Myometrial cell (primary cell): ENCODE data around the gene C2orf80. TPM values are rescaled to one million over a fixed set of nuclear protein-coding genes. Genes with fewer than 3 reads are reported as not detected.

Experiments
- total RNA-seq: library from RNA; depleted of rRNA; stranded (reverse); fragments of >200 nt; gene quantifications from 2 replicates; pipeline ENCODE4 v1.2.3, GENCODE V29; 2015

C2orf80 gene
- total RNA-seq: not detected in 2 replicates

GRCh38 chr2:208189810-208190503, at the start of gene C2orf80:
Gene C2orf80 (minus strand): TSS chr2:208190030. CDS start chr2:208186986, 3,044 bp downstream.

GRCh38 chr2:208163489-208163888, 26.3 kb downstream of the C2orf80 start, which contains the start of gene CRYGA:
Gene CRYGA (minus strand): TSS chr2:208163589. CDS start chr2:208163556, 33 bp downstream.

GRCh38 chr2:208146006-208146405, 43.8 kb downstream of the C2orf80 start, which contains the start of gene CRYGB:
Gene CRYGB (minus strand): TSS chr2:208146158. CDS start chr2:208146120, 38 bp downstream.

GRCh38 chr2:208129744-208130711, 59.8 kb downstream of the C2orf80 start, which contains the start of gene CRYGC:
Gene CRYGC (minus strand): TSS chr2:208129828. CDS start chr2:208129792, 36 bp downstream.

GRCh38 chr2:208124013-208124715, 65.7 kb downstream of the C2orf80 start, which contains the start of gene CRYGD:
Gene CRYGD (minus strand): TSS chr2:208124524. CDS start chr2:208124473, 51 bp downstream.

Other genes with a start within 250 kb of the C2orf80 start
- 4.6 and 6.2 TPM in 2 replicates for gene PLEKHM3, start 164.5 kb downstream of the C2orf80 start, total RNA-seq
- not detected in 2 replicates for gene CRYGD, start 65.5 kb downstream of the C2orf80 start, total RNA-seq
- gene CRYGC, start 60.2 kb downstream of the C2orf80 start, total RNA-seq: not detected in 2 replicates
- not detected in 2 replicates for gene CRYGB, start 43.9 kb downstream of the C2orf80 start, total RNA-seq
- gene CRYGA, start 26.4 kb downstream of the C2orf80 start, total RNA-seq: not detected in 2 replicates
- 211 and 239 TPM in 2 replicates for gene IDH1, start 65.0 kb upstream of the C2orf80 start, total RNA-seq
- gene PIKFYVE, start 76.2 kb upstream of the C2orf80 start, total RNA-seq: 13.8 and 21.3 TPM in 2 replicates
- gene PTH2R, start 216.8 kb upstream of the C2orf80 start, total RNA-seq: not detected in 2 replicates